HEK293 (cell line): ENCODE results near the gene STOML1.

Experiments
- CTCF ChIA-PET: fragments of 350-600 bp; formaldehyde crosslinking; extraction: SDS; loops from one replicate; lab custom pipeline; 2021; ENCODE audit warnings: antibody characterized with exemption; lab: Yijun Ruan, JAX
- POLR2A ChIA-PET: fragments of 300-600 bp; formaldehyde crosslinking; extraction: SDS; loops from one replicate; lab custom pipeline; 2020; ENCODE audit warnings: antibody characterized with exemption, inconsistent platforms; lab: Yijun Ruan, JAX
- H3K27ac ChIP-seq: fragments of 200-500 bp; sonication (Bioruptor generic); 2 replicates; pipeline ENCODE4 v1.5.1; 2014; ENCODE audit warnings: low read depth, low read length, control low read depth, inconsistent platforms; ENCODE audit errors: extremely low read depth
- H3K36me3 ChIP-seq, 2 experiments: fragments of 200-500 bp in 1 of 2; sonication (Bioruptor generic) in 1 of 2; 1 replicate in 1 of 2; 2 replicates in 1 of 2; pipeline ENCODE4 v1.5.1; 2014 to 2017; ENCODE audit warnings: inconsistent platforms in 2 of 2, low read length in 2 of 2; ENCODE audit not compliant: control insufficient read depth in 2 of 2, insufficient read depth in 1 of 2
- H3K4me1 ChIP-seq: fragments of 200-500 bp; sonication (Bioruptor generic); 2 replicates; pipeline ENCODE4 v1.5.1; 2014; ENCODE audit warnings: mild to moderate bottlenecking, low read length, inconsistent platforms; ENCODE audit not compliant: control insufficient read depth, insufficient read depth
- H3K4me3 ChIP-seq: 2 replicates; pipeline ENCODE4 v1.5.1; 2011; ENCODE audit warnings: low read depth, mild to moderate bottlenecking, control low read depth, low read length, moderate library complexity
- H3K9me3 ChIP-seq: fragments of 200-500 bp; sonication (Bioruptor generic); 2 replicates; pipeline ENCODE4 v1.5.1; 2014; ENCODE audit warnings: low read depth, low read length, inconsistent platforms; ENCODE audit not compliant: control insufficient read depth, insufficient read depth
- GLIS1 ChIP-seq: fragments of 450-650 bp; formaldehyde crosslinking; IDR thresholded peaks from 2 replicates; pipeline ENCODE4 v1.5.1; 2016; ENCODE audit warnings: missing biosample characterization, missing genetic modification characterization
- ZBTB20 ChIP-seq: fragments of 450-650 bp; formaldehyde crosslinking; IDR thresholded peaks from 2 replicates; pipeline ENCODE4 v1.5.1; 2016; ENCODE audit warnings: missing biosample characterization, missing genetic modification characterization
- ZNF19 ChIP-seq: fragments of 450-650 bp; formaldehyde crosslinking; IDR thresholded peaks from 2 replicates; pipeline ENCODE4; 2016; ENCODE audit warnings: missing biosample characterization, missing genetic modification characterization, low read depth
- ZNF341 ChIP-seq: fragments of 450-650 bp; formaldehyde crosslinking; IDR thresholded peaks from 2 replicates; pipeline ENCODE4; 2016; ENCODE audit warnings: low read depth, missing biosample characterization, missing genetic modification characterization
- ZNF76 ChIP-seq: fragments of 450-650 bp; formaldehyde crosslinking; IDR thresholded peaks from 2 replicates; pipeline ENCODE4; 2016; ENCODE audit warnings: low read depth, missing biosample characterization, missing genetic modification characterization, borderline replicate concordance

The STOML1 gene

DNA sequence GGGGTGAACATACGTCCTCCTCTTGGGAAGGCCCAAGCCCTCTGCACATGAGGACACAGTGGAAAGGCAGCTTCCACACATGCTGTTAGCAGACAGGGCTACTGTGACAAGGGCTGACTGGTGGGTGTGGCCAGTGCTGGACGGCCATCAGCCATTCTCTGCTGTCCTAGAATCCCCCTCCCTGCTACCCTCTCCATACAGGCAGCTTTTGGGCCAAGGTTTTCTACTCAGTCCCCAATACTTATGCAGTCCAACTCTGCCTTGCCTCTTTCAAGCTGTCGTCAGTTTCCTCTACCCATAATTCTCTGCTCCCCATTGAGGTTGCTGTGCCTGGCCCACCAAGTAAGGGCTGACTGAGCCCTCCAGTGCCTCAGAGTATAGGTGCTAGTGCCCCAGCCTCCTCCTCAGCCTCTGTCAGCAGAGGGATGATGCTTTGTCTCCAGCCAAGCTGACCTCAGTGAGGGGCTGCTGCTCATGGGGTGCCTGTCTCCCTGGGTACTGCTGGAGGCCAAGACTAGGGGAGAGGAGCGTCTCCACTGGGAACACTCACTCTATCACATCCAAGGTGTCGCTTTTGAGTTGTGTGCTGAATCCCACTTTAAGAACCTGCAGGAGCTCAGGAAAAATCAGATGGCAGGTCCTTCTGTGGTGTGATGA is 63.0 kb downstream of the STOML1 start:
- CTCF ChIA-PET = interaction anchor here (0.6 to 3.6 kb wide), 7 partner anchors 10 to 283 kb away, joined by 3 to 39 read pairs (median 5); partner anchors contain the start of gene TBC1D21
- Histone ChIP-seq H3K4me3 (no peak overlapping the region), H3K9me3 (no peaks in the 10 kb centered on the region), H3K4me1 (peaks cover 11% of the 10 kb centered on the region), H3K27ac (no peak overlapping the region), H3K36me3 (no peaks in the 10 kb centered on the region)
- peak; percentile 65 for TF ChIP-seq GLIS1 (tag by site-specific recombination)
- peak; percentile 55; the same call in 1 of the 2 replicates for TF ChIP-seq ZNF76 (tag by site-specific recombination)
- TF ChIP-seq ZNF341 = peak; percentile 73
- no peak for TF ChIP-seq ZNF19 (tag by site-specific recombination)
- no peak for TF ChIP-seq ZBTB20 (tag by site-specific recombination)
- POLR2A ChIA-PET = interaction anchor here (0.7 to 2.6 kb wide), 3 partner anchors 12 to 65 kb away, joined by 3 to 17 read pairs (median 7); partner anchors contain the start of gene PML
